Measurements from ENCODE around the gene PITPNM1.

PITPNM1 gene

DNA sequence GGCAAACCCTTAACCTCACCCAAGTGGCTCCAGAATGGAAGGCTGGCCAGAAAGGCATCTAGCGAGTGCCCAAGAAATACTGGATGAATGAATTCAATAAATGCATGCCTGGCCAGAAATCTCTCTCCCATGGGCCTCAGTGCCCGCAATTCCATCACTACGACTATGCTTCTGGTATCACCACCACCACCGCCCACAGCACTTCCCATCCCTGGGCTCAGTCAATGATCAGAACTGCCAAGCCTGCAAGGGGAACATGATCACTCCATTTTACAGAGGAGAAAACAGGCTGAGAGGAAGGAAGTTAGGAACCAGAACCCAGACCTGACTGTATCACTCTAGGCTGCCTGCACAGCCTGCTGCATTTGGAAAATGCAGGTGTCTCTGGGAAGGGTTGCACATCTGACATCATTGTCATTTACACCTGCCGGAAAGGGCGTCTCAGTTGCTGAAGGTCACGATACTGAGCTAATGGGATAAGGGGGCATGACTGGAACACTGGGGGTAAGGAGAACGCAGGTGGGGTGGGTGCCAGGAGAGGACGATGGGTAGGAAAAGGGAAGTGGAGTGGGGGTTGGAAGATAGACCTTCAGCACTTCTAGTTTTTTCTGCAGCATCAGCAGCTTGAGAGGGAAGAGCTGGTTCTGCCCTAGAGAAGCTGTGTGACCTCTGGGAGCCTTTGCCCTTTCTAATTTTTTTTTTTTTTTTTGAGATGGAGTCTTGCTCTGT is 55.9 kb downstream of the PITPNM1 start:
- TF ChIP-seq ARNTL (CRISPR knock-in tag; IDR thresholded peaks at IDR 0.05; ENCODE audit: borderline replicate concordance, low read depth) (no peak), GLIS3 (CRISPR knock-in tag; IDR thresholded peaks at IDR 0.05) (no peak), RARB (CRISPR knock-in tag; IDR thresholded peaks at IDR 0.05) (no peak), BACH2 (CRISPR knock-in tag; IDR thresholded peaks at IDR 0.05; ENCODE audit: borderline replicate concordance) (no peak), CSDC2 (CRISPR knock-in tag; IDR thresholded peaks at IDR 0.05) (no peak), TOX (CRISPR knock-in tag; IDR thresholded peaks at IDR 0.05; ENCODE audit: borderline replicate concordance) (no peak), ESRRG (CRISPR knock-in tag; IDR thresholded peaks at IDR 0.05) (no peak), OSR1 (CRISPR knock-in tag; IDR thresholded peaks at IDR 0.05) (no peak), ISL1 (CRISPR knock-in tag; IDR thresholded peaks at IDR 0.05) (no peak), ZNF8 (CRISPR knock-in tag; IDR thresholded peaks at IDR 0.05) (no peak), PPARA (CRISPR knock-in tag; IDR thresholded peaks at IDR 0.05; ENCODE audit: borderline replicate concordance) (no peak), TCF4 (CRISPR knock-in tag; IDR thresholded peaks at IDR 0.05; ENCODE audit: borderline replicate concordance) (no peak), ZFP3 (CRISPR knock-in tag; IDR thresholded peaks at IDR 0.05) (no peak)
- TF ChIP-seq, protein P1, sequence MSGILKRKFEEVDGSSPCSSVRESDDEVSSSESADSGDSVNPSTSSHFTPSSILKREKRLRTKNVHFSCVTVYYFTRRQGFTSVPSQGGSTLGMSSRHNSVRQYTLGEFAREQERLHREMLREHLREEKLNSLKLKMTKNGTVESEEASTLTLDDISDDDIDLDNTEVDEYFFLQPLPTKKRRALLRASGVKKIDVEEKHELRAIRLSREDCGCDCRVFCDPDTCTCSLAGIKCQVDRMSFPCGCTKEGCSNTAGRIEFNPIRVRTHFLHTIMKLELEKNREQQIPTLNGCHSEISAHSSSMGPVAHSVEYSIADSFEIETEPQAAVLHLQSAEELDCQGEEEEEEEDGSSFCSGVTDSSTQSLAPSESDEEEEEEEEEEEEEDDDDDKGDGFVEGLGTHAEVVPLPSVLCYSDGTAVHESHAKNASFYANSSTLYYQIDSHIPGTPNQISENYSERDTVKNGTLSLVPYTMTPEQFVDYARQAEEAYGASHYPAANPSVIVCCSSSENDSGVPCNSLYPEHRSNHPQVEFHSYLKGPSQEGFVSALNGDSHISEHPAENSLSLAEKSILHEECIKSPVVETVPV (CRISPR knock-in tag; IDR thresholded peaks at IDR 0.05): no peak
- TF ChIP-seq, protein P2, sequence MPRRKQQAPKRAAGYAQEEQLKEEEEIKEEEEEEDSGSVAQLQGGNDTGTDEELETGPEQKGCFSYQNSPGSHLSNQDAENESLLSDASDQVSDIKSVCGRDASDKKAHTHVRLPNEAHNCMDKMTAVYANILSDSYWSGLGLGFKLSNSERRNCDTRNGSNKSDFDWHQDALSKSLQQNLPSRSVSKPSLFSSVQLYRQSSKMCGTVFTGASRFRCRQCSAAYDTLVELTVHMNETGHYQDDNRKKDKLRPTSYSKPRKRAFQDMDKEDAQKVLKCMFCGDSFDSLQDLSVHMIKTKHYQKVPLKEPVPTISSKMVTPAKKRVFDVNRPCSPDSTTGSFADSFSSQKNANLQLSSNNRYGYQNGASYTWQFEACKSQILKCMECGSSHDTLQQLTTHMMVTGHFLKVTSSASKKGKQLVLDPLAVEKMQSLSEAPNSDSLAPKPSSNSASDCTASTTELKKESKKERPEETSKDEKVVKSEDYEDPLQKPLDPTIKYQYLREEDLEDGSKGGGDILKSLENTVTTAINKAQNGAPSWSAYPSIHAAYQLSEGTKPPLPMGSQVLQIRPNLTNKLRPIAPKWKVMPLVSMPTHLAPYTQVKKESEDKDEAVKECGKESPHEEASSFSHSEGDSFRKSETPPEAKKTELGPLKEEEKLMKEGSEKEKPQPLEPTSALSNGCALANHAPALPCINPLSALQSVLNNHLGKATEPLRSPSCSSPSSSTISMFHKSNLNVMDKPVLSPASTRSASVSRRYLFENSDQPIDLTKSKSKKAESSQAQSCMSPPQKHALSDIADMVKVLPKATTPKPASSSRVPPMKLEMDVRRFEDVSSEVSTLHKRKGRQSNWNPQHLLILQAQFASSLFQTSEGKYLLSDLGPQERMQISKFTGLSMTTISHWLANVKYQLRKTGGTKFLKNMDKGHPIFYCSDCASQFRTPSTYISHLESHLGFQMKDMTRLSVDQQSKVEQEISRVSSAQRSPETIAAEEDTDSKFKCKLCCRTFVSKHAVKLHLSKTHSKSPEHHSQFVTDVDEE (CRISPR knock-in tag; IDR thresholded peaks at IDR 0.05): no peak
- TF ChIP-seq, protein P3, sequence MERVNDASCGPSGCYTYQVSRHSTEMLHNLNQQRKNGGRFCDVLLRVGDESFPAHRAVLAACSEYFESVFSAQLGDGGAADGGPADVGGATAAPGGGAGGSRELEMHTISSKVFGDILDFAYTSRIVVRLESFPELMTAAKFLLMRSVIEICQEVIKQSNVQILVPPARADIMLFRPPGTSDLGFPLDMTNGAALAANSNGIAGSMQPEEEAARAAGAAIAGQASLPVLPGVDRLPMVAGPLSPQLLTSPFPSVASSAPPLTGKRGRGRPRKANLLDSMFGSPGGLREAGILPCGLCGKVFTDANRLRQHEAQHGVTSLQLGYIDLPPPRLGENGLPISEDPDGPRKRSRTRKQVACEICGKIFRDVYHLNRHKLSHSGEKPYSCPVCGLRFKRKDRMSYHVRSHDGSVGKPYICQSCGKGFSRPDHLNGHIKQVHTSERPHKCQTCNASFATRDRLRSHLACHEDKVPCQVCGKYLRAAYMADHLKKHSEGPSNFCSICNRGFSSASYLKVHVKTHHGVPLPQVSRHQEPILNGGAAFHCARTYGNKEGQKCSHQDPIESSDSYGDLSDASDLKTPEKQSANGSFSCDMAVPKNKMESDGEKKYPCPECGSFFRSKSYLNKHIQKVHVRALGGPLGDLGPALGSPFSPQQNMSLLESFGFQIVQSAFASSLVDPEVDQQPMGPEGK (CRISPR knock-in tag; IDR thresholded peaks at IDR 0.05; ENCODE audit: borderline replicate concordance): no peak
- TF ChIP-seq, protein P4, sequence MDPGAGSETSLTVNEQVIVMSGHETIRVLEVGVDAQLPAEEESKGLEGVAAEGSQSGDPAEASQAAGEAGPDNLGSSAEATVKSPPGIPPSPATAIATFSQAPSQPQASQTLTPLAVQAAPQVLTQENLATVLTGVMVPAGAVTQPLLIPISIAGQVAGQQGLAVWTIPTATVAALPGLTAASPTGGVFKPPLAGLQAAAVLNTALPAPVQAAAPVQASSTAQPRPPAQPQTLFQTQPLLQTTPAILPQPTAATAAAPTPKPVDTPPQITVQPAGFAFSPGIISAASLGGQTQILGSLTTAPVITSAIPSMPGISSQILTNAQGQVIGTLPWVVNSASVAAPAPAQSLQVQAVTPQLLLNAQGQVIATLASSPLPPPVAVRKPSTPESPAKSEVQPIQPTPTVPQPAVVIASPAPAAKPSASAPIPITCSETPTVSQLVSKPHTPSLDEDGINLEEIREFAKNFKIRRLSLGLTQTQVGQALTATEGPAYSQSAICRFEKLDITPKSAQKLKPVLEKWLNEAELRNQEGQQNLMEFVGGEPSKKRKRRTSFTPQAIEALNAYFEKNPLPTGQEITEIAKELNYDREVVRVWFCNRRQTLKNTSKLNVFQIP (CRISPR knock-in tag; IDR thresholded peaks at IDR 0.05; ENCODE audit: borderline replicate concordance, low read depth): no peak
- ATAC-seq: no peak

DNA sequence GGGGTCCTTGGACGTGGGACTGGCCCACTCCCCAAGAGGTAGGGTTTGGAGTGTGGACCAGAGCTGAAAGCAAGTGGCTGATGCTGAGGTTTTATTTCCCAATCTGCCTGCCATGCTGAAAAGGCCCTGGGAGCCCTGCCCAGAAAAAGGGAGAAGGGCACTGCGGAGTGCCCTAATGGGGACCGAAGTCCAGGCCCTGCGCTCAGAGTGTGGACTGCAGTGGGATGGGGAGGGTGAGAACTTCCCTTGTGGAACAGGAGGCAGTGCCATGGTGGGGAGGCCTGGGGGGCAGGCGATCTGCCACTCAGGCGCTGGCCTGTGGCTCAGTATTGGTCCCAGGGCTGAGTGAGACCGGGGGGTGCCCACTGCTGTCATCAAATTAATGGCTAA is 56.9 kb downstream of the PITPNM1 start:
- ATAC-seq: no peak
- TF ChIP-seq, protein P3 (CRISPR knock-in tag; IDR thresholded peaks at IDR 0.05; ENCODE audit: borderline replicate concordance): no peak
- TF ChIP-seq GLIS3 (CRISPR knock-in tag; IDR thresholded peaks at IDR 0.05) (no peak), SNAI2 (CRISPR knock-in tag; IDR thresholded peaks at IDR 0.05) (no peak), PPARA (CRISPR knock-in tag; IDR thresholded peaks at IDR 0.05; ENCODE audit: borderline replicate concordance) (no peak), ISL1 (CRISPR knock-in tag; IDR thresholded peaks at IDR 0.05) (no peak), ZFP30 (CRISPR knock-in tag; IDR thresholded peaks at IDR 0.05) (no peak), OSR1 (CRISPR knock-in tag; IDR thresholded peaks at IDR 0.05) (no peak), RARB (CRISPR knock-in tag; IDR thresholded peaks at IDR 0.05) (no peak), TCF4 (CRISPR knock-in tag; IDR thresholded peaks at IDR 0.05; ENCODE audit: borderline replicate concordance) (no peak), ZNF565 (CRISPR knock-in tag; conservative IDR thresholded peaks at IDR 0.05; ENCODE audit: low read depth) (no peak), ARNTL (CRISPR knock-in tag; IDR thresholded peaks at IDR 0.05; ENCODE audit: borderline replicate concordance, low read depth) (no peak), ZNF70 (CRISPR knock-in tag; IDR thresholded peaks at IDR 0.05) (no peak), BACH2 (CRISPR knock-in tag; IDR thresholded peaks at IDR 0.05; ENCODE audit: borderline replicate concordance) (no peak)
- TF ChIP-seq, protein P4 (CRISPR knock-in tag; IDR thresholded peaks at IDR 0.05; ENCODE audit: borderline replicate concordance, low read depth): no peak
- TF ChIP-seq, protein P2 (CRISPR knock-in tag; IDR thresholded peaks at IDR 0.05): no peak
- TF ChIP-seq, protein P1 (CRISPR knock-in tag; IDR thresholded peaks at IDR 0.05): no peak
